AG04449 (cell line): Measurements from ENCODE around the gene CPA2.

Experiments used
- CTCF ChIA-PET: fragments of 350-600 bp; formaldehyde crosslinking; extraction: SDS; loops from one replicate; lab custom pipeline; 2021; ENCODE audit warnings: antibody characterized with exemption; lab: Yijun Ruan, JAX
- POLR2A ChIA-PET: fragments of 400-600, 350-600 bp; formaldehyde crosslinking; extraction: SDS; loops from one replicate; lab custom pipeline; 2020; ENCODE audit warnings: antibody characterized with exemption, inconsistent platforms; lab: Yijun Ruan, JAX
- DNase-seq: peaks from one replicate; pipeline ENCODE4 v3.0.0-alpha.2; 2010; ENCODE audit warnings: low read depth, low spot score
- H3K4me3 ChIP-seq: 2 replicates; pipeline ENCODE4 v1.5.1; 2011; ENCODE audit warnings: low read depth, mild to moderate bottlenecking, control low read depth, low read length
- CTCF ChIP-seq: IDR thresholded peaks from one replicate; pipeline ENCODE4 v1.5.1; 2011; ENCODE audit warnings: mild to moderate bottlenecking, moderate library complexity, low read length, control low read depth, inconsistent platforms; ENCODE audit not compliant: insufficient read depth; ENCODE audit errors: missing control alignments

The CPA2 gene

GRCh38 chr7:130288829-130289228 lies 22.2 kb downstream of the CPA2 start:
- DNase-seq, result no peak
- ChIA-PET CTCF (interaction anchor here (0.9 to 2.9 kb wide), 2 partner anchors 9 to 11 kb away, joined by 3 to 19 read pairs; no protein-coding TSS in a partner anchor), POLR2A (no interaction called here)
- no peak for TF ChIP-seq CTCF
- H3K4me3 ChIP-seq, result no peak overlapping the region

DNA sequence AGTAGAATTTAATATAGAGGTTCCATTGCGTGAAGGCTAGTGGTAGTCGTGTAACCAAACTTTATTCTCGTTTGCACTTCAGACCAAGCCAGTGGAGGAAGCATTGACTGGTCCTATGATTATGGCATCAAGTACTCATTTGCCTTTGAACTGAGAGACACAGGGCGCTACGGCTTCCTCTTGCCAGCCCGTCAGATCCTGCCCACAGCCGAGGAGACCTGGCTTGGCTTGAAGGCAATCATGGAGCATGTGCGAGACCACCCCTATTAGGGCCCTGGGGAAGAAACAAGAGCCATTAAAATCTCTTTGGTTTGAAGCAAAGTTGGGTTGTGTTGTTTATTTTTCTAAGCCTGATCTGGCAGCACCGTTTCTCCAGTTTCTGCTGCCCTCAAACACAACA lies 22.8 kb downstream of the CPA2 start:
- CTCF ChIA-PET, result no interaction called here
- no peak overlapping the region for H3K4me3 ChIP-seq
- no peak for DNase-seq
- POLR2A ChIA-PET, result no interaction called here
- TF ChIP-seq CTCF, result no peak

GRCh38 chr7:130290745-130291144 lies 24.1 kb downstream of the CPA2 start:
- H3K4me3 ChIP-seq, result no peak overlapping the region
- ChIA-PET POLR2A (no interaction called here), CTCF (interaction anchor here (0.6 to 6.8 kb wide), 2 partner anchors 12 to 328 kb away, joined by 3 to 47 read pairs; no protein-coding TSS in a partner anchor)
- no peak for TF ChIP-seq CTCF
- no peak for DNase-seq

DNA sequence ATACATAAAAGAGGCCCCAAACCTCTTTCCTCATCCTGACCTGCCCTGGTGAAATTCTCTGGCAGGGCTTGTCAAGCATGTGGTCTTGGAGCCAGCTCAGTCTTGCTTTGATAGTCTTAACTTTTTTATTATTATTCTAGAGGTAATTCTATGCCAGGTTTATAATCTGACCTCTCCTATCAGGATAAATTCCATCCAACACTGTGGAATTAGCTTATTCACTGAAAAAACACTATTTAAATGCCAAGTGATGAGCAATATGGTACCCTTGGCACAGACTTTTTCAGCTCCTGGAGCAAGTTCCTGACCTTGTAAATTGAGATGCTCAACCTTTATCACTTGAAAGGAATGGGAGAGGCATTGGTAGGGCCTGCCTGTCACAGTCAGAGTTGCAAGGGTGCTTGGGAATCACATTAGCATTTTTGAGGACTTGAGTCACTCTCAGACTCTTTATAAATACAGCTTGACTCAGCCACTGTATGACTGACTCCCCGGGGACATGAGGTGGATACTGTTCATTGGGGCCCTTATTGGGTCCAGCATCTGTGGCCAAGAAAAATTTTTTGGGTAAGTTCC lies 26.1 kb downstream of the CPA2 start, which contains the start of gene CPA4:
CPA4 (plus strand) TSS at position 480 of the 576 bp plus-strand sequence; CDS start at position 500, 20 bp downstream.
- ChIA-PET POLR2A (interaction anchor here (0.7 to 2.3 kb wide), 16 partner anchors 12 to 223 kb away, joined by 3 to 9 read pairs (median 4); partner anchors contain the start of genes KLHDC10, MEST and TMEM209), CTCF (interaction anchor here (0.8 to 6.8 kb wide), 4 partner anchors 14 to 221 kb away, joined by 3 to 47 read pairs (median 3); no protein-coding TSS in a partner anchor)
- no peak for TF ChIP-seq CTCF
- peak; percentile 100 for DNase-seq
- H3K4me3 ChIP-seq, result peak within 1 kb of the TSS; percentile 46

- ChIA-PET CTCF (interaction anchor here (0.8 to 6.8 kb wide), 4 partner anchors 15 to 50 kb away, joined by 3 to 47 read pairs (median 4); no protein-coding TSS in a partner anchor), POLR2A (interaction anchor here (1.0 to 2.3 kb wide), 10 partner anchors 14 to 223 kb away, joined by 3 to 9 read pairs (median 6); partner anchors contain the start of gene KLHDC10)
- peak overlapping the region; percentile 46 for H3K4me3 ChIP-seq
- DNase-seq, result no peak
- no peak for TF ChIP-seq CTCF
These were observed 26.9 kb downstream of the CPA2 start for GRCh38 chr7:130293521-130293920.

DNA sequence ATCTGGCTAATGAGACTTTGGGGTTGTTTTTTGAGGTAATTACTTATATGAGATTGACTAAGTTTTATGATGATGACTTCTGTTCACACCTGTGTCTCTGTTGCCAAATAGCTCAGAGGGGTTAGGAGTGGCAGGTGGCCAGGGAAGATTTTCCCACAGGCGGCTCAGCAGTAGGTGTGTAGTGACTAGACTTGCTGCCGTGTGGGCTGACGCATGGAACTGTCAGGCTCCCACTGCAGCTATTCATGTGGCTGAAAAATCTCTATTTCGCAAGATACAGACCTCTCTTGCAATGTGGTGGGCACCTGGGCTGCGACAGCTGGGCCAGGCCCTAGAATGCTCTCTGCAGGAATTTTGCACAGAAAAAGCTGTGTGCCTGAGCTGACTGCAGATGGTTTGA lies 27.7 kb downstream of the CPA2 start:
- CTCF ChIA-PET, result interaction anchor here (0.6 to 6.8 kb wide), 3 partner anchors 16 to 459 kb away, joined by 3 to 47 read pairs (median 5); no protein-coding TSS in a partner anchor
- POLR2A ChIA-PET, result interaction anchor here (0.6 to 2.3 kb wide), 3 partner anchors 15 to 62 kb away, joined by 3 to 6 read pairs (median 3); no protein-coding TSS in a partner anchor

More for the DNA sequence above, 27.7 kb downstream of the CPA2 start:
- DNase-seq, result no peak
- H3K4me3 ChIP-seq, result peak overlapping the region; percentile 46
- no peak for TF ChIP-seq CTCF
